Measurements from ENCODE around the gene ELK3.
"Not testable (repeated sequence)": the region's sequence is repeated elsewhere in the genome, so short reads cannot be mapped to it uniquely, and the experiment has no call there.

ELK3 gene

DNA sequence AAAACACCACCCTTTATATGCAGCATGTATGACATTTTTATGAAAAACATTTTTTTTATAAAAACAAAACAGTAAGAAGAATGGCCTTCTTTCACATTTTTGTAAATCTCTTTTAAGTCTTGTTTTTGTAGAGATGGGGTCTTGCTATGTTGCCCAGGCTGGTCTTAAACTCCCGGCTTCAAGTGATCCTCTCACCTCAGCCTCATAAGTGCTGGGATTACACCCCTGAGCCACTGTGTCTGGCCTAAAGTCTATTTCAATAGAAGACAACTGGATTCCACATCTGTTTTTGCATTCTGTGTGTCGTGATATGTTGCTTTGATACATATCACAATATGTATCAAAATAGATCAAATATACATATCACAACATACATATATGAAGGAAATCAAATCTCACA, 98.9 kb downstream of the ELK3 start:
- TF ChIP-seq POLR2A (IDR thresholded peaks at IDR 0.05; ENCODE audit: low read depth, low read length), result no peak
- FAIRE-seq, result no peak
- no peak for DNase-seq (ENCODE audit: insufficient read length, low spot score)

DNA sequence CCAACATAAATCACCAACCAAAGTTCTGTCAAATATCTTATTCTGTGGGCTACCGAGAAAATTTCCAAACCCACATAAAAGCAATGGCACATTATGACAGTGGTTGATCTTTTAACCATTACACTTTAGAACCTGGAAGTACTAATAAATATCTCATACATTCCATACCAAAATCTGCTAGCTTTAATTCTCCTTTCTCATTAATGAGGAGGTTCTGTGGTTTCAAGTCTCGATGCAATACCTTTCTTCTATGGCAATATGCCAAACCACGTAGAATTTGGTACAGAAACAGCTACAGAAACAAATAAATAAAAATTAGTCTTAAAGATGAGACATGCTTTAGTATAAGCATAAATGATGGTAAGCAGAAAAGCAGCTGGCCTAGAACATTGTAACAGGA, 100.7 kb downstream of the ELK3 start:
- DNase-seq (ENCODE audit: insufficient read length, low spot score) (no peak), FAIRE-seq (no peak)
- no peak for TF ChIP-seq POLR2A (IDR thresholded peaks at IDR 0.05; ENCODE audit: low read depth, low read length)

DNA sequence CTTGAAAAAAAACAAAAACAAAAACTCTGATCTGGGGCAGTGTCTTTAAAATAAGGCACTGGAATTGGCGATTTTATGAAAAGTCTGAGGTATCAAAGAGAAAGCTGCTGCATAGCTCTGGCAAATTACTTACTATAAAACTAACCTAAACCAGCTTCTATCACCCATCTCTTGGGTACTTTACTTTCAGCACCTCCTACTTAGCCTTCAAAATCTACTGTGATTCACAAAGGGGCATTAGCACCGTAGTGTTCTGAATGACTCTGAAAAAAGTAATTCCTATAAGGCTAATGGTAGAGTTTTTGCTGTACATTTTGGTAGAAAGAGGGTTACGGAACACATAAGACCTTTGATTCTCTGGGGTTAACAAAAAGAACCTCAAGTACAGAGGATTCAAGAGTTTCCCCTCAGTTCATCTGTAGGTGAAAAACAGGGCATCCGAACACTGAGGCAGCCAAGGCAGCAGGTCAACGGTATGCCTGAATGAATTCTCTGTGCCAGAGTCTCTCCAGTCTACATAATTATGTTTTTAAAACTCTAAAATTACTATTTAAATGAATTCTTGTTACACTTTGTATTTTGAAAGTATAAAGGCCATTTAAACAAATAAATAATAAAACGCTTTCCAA, 101.5 kb downstream of the ELK3 start:
- DNase-seq (ENCODE audit: insufficient read length, low spot score), result no peak
- no peak for TF ChIP-seq POLR2A (IDR thresholded peaks at IDR 0.05; ENCODE audit: low read depth, low read length)
- peak; percentile 11 for FAIRE-seq

DNA sequence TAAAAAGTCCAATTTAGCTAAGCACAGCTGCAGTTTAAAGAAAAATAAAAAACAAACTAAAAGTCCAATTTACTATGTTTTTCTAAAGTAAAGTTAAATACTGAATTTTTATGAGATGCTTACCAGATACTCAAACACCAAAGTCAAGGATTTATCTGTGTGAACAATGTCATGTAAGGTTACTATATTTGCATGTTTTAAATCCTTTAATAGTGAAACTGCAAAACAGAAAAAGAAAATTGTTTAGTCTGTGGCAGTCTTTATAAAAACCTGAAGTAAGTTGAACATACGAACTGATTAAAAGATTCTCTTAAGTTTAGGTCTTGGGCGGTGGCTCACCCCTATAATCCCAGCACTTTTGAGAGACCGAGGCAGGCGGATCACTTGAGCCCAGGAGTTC, 103.3 kb downstream of the ELK3 start:
- DNase-seq (ENCODE audit: insufficient read length, low spot score) (no peak), FAIRE-seq (no peak)
- TF ChIP-seq POLR2A (IDR thresholded peaks at IDR 0.05; ENCODE audit: low read depth, low read length), result no peak

DNA sequence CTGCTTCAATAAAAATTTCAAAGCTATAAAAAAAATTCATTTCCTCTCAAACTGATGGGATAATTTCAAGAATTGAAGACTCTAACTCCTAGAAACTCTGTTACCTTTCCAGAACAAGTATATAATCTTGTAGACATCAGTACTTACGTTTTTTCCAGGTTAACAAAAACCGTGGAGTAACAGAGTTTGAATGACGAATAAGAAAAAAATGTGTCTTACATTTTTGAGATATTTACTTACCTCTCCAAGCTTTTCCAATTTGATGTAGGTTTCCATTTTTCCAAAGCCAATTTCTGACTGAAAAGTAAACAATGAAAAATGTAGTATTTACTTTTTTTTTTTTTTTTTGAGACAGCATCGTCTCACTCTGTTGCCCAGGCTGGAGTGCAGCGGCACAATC, 105.9 kb downstream of the ELK3 start:
- no peak for DNase-seq (ENCODE audit: insufficient read length, low spot score)
- no peak for FAIRE-seq
- TF ChIP-seq POLR2A (IDR thresholded peaks at IDR 0.05; ENCODE audit: low read depth, low read length), result no peak

DNA sequence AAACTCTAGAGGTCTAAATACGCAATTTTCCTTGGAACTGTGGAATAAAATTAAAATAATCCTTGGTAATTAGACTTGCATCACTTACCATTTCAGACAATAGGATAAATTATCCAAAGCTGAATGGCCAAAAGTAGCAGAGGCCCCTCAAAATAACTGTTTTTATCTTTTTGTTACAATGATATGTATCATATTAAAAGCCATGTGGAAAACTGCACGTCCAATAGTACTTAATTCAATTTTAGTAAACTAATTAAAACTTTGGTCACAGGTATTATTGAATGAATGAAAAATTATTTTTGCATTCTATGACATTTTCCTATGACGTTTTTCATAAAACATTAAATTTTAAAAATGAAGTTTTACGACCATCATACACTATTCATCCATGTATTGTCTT, 107.6 kb downstream of the ELK3 start:
- TF ChIP-seq POLR2A (IDR thresholded peaks at IDR 0.05; ENCODE audit: low read depth, low read length), result no peak
- no peak for FAIRE-seq
- DNase-seq (ENCODE audit: insufficient read length, low spot score), result no peak

DNA sequence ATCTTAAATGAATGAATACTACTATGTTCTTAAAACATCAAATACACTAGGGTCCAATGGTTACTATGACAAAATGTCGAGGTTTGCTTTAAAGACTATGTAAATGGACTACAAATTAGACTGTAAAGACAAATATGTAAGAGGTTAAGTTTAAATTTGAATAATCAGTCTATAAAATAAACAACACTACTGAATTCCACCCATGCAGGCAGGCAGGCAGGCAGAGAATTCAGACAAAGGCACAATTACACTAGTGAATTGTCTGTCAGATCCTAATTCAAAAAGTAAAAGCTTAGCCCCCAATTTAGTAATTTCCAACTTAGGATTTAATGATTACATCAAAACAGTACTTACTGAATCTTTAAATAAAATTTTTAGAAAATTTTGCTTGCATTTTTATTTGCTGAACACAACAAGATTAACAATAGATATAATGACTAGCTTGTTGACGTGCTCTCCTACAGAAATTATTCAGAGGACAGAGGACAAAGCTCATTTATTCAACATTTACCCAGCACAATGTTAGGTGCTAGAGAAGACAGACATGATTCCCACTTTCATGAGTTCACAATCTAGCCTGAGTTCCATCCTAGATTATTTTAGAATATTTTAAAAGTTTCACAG, 108.6 kb downstream of the ELK3 start:
- DNase-seq (ENCODE audit: insufficient read length, low spot score) (no peak), FAIRE-seq (no peak)

DNA sequence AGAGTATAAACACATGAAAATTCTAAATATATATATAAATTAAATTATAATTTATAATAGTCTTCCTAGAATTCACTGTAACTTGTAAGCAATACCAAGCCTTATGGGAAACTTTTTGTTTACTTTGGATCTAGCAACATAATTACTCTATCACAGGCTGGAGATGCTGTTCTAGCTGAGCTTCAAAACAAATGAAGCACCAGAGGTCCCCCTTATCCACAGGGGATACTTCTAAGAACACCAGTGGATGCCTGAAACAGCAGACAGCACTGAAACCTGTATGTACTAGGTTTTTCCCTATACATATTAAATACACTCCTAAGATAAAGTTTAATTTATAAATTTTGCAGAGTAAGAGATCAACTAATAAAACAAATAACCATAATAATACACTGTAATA, 109.5 kb downstream of the ELK3 start:
- no peak for FAIRE-seq
- no peak for TF ChIP-seq POLR2A (IDR thresholded peaks at IDR 0.05; ENCODE audit: low read depth, low read length)
- DNase-seq (ENCODE audit: insufficient read length, low spot score), result no peak

More for the DNA sequence above, 108.6 kb downstream of the ELK3 start:
- no peak for TF ChIP-seq POLR2A (IDR thresholded peaks at IDR 0.05; ENCODE audit: low read depth, low read length)

DNA sequence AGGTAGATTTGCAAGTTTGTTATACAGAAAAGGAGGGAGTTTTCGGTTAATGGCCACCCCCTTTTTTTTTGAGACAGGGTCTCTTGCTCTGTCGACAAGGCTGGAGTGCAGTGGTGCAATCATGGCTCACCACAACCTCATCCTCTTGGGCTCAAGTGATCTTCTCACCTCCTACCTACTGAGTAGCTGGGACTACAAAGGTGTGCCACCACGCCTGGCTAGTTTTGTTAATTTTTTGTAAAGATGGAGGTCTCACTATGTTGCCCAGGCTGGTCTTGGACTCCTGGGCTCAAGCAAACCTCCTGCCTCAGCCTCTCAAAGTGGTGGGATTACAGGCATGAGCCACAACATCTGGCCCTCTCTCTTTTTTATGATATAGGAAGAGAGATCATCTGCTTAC, 111.5 kb downstream of the ELK3 start:
- no peak for DNase-seq (ENCODE audit: insufficient read length, low spot score)
- FAIRE-seq, result no peak
- TF ChIP-seq POLR2A (IDR thresholded peaks at IDR 0.05; ENCODE audit: low read depth, low read length), result no peak

DNA sequence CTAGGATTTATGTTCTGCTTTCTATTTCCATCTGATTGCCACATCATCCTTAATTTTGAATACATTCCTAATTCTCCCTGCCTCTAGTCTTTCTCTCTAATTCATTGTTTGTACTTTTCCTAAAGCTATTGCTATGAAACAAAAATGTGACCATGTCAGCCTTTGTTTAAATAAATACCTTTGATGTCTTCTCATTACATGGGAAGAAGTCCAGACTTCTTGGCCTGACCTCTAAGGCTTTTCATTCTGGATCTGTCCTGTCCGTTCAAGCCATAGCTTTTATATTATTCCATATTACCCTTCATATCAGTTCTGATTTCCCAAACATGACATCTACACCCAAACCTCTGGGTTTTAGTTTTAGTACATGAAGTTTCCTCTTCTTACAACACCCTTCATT, 114.7 kb downstream of the ELK3 start:
- no peak for DNase-seq (ENCODE audit: insufficient read length, low spot score)
- TF ChIP-seq POLR2A (IDR thresholded peaks at IDR 0.05; ENCODE audit: low read depth, low read length), result no peak
- FAIRE-seq, result no peak

DNA sequence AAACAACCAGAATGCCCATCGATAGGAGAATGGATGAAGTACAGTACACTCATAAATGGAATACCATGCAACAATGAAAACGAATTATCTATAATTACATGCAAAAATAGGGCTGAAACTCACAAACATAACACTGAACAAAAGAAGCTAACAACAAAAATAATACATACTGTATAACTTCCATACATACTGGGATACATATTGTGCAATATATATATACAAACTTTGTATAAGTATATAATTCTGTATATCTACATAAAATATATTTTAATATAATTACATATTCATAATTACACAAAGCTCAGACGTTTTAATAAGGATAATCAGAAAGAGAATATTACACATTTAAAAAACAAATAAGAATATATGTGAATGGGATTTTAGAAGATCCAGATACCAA, 115.9 kb downstream of the ELK3 start:
- no peak for TF ChIP-seq POLR2A (IDR thresholded peaks at IDR 0.05; ENCODE audit: low read depth, low read length)
- FAIRE-seq, result no peak
- no peak for DNase-seq (ENCODE audit: insufficient read length, low spot score)

DNA sequence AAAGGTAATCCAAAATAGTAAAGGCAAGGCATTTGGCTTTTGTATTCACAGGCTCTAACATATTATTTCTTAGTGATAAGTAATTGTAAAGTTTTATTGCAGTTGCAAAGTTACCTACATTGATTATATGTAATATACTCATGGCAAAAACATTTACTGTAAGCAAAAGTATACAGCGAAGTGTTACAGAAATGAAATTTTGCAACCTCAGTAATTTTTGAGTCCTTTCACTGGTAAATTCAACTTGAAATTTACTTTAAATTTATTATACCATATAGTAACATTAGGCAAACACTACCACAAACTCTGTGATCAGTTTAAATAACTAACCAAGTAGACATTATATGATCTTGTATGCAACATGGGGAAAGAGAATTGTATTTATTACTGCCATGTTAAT, 117.0 kb downstream of the ELK3 start:
- TF ChIP-seq POLR2A (IDR thresholded peaks at IDR 0.05; ENCODE audit: low read depth, low read length), result no peak
- FAIRE-seq, result no peak
- no peak for DNase-seq (ENCODE audit: insufficient read length, low spot score)

DNA sequence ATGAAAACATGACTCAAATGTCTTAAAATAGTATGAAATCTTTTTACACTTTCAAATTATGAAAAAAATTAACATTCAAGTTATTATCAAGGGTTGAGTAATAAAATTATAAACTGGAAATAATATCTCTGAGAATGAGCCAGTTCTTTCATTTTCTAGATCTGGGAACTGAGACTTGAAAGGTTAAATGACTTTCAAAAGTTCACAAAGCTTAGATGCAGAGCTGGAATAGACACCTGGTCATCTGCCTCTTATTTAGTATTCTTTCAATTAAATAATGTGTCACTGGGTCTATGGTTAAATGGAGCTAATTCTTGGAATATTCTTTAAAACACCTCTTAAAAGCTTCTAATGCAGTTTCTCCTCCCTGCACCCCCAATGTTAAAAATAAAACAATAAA, 119.4 kb downstream of the ELK3 start:
- TF ChIP-seq POLR2A (IDR thresholded peaks at IDR 0.05; ENCODE audit: low read depth, low read length), result no peak
- no peak for FAIRE-seq
- DNase-seq (ENCODE audit: insufficient read length, low spot score), result no peak

DNA sequence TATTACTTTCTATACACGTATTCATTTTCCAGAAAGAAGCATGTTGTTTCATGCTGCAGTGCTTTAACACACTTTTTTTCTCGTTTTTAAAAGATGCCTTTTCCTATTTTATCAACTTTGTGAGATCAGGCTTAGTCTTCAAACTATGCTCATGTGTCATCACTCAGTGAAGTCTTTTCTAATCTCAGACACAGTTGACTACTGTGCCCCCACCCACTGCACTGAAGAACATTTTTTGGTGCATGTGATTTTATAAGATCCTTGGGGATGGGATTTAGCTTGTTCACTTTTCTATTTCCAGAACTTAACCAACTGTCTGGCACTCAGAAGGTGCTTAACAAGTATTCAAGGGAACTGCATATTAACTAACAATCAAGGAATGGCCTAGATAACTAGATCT, 120.5 kb downstream of the ELK3 start:
- FAIRE-seq (no peak), DNase-seq (ENCODE audit: insufficient read length, low spot score) (no peak)
- TF ChIP-seq POLR2A (IDR thresholded peaks at IDR 0.05; ENCODE audit: low read depth, low read length), result no peak

DNA sequence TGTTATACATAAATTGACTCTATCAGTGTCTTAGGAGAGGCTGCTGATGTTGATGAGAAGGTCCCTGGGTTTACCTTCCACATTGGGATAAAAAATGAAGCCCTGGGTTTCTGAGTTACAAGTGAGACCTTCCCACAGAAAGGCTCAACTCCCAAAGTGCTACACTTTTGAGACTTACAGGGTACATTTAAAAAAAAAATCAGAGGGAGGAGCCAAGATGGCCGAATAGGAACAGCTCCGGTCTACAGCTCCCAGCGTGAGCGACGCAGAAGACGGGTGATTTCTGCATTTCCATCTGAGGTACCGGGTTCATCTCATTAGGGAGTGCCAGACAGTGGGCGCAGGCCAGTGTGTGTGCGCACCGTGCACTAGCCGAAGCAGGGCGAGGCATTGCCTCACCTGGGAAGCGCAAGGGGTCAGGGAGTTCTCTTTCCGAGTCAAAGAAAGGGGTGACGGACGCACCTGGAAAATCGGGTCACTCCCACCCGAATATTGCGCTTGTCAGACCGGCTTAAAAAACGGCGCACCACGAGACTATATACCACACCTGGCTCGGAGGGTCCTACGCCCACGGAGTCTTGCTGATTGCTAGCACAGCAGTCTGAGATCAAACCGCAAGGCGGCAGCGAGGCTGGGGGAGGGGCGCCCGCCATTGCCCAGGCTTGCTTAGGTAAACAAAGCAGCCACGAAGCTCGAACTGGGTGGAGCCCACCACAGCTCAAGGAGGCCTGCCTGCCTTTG, 121.7 kb downstream of the ELK3 start:
- not testable (repeated sequence) for FAIRE-seq; DNase-seq (ENCODE audit: insufficient read length, low spot score)

DNA sequence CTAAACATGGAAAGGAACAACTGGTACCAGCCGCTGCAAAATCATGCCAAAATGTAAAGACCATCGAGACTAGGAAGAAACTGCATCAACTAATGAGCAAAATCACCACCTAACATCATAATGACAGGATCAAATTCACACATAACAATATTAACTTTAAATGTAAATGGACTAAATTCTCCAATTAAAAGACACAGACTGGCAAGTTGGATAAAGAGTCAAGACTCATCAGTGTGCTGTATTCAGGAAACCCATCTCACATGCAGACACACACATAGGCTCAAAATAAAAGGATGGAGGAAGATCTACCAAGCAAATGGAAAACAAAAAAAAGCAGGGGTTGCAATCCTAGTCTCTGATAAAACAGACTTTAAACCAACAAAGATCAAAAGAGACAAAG, 123.6 kb downstream of the ELK3 start:
- DNase-seq (ENCODE audit: insufficient read length, low spot score); FAIRE-seq: not testable (repeated sequence)
